HCT116 (cell line): ENCODE measurements around the gene TMEM89. TPM values are rescaled to one million over a fixed set of nuclear protein-coding genes. Genes with fewer than 3 reads are reported as not detected.
A peak's percentile ranks its signal among the peaks of the same experiment; 100 is the strongest.

Experiments
- ATAC-seq: fragments of 200-7000 bp; cut with Tn5 transposase; 2 replicates; pipeline ENCODE4 v1.9.1; 2020; ENCODE audit warnings: mild to moderate bottlenecking, moderate library complexity
- BruUV-seq: library from RNA; stranded (reverse); fragments of 400-500 nt; replicated peaks from 2 replicates; lab custom pipeline; 2021; lab: Mats Ljungman, UMichigan
- CTCF ChIA-PET: fragments of 300-600 bp; sonication (Branson Sonifier 250); formaldehyde crosslinking; loops from one replicate; lab custom pipeline; 2021; ENCODE audit warnings: antibody characterized with exemption; lab: Charles Lee
- POLR2A ChIA-PET: fragments of 300-600, 350-600 bp; sonication (Branson Sonifier 250); formaldehyde crosslinking; loops from one replicate; lab custom pipeline; 2021; ENCODE audit warnings: antibody characterized with exemption; lab: Charles Lee
- RAD21 ChIA-PET, 2 experiments: fragments of 300-600 bp; sonication (Branson Sonifier 250); formaldehyde crosslinking; loops; one replicate each; lab custom pipeline; 2023; ENCODE audit warnings: low total read pairs in 2 of 2; ENCODE audit not compliant: uncharacterized antibody in 2 of 2, unreplicated experiment in 2 of 2, low non-redundant PET in 1 of 2; lab: Charles Lee
- DNase-seq: peaks from one replicate; pipeline ENCODE4 v3.0.0-alpha.2; 2010; ENCODE audit warnings: low read depth, low spot score
- H2AFZ ChIP-seq: fragments of 200-600 bp; shearing (Covaris generic), sonication (generic); 2 replicates; pipeline ENCODE4 v1.6.1; 2017; ENCODE audit warnings: low read depth, mixed run types, mixed read lengths, antibody characterized with exemption, low read length; ENCODE audit not compliant: poor library complexity, severe bottlenecking
- H3K27ac ChIP-seq: 2 replicates; pipeline ENCODE4 v1.5.1; 2012; ENCODE audit warnings: low read depth, low read length
- H3K27me3 ChIP-seq: fragments of 200-600 bp; sonication (generic); 2 replicates; pipeline ENCODE4 v1.6.1; 2016; ENCODE audit warnings: mixed run types, low read length, mixed read lengths; ENCODE audit not compliant: insufficient read depth
- H3K36me3 ChIP-seq, 2 experiments: fragments of 200-500 bp in 1 of 2; fragments of 200-600 bp in 1 of 2; sonication (Bioruptor generic) in 1 of 2; sonication (generic) in 1 of 2; 2 replicates each; pipeline versions ENCODE4 v1.5.1 to v1.6.1; 2014 to 2016; ENCODE audit warnings: low read length in 2 of 2, inconsistent platforms in 1 of 2, mixed read lengths in 1 of 2, mixed run types in 1 of 2; ENCODE audit not compliant: insufficient read depth in 2 of 2, control insufficient read depth in 1 of 2
- H3K4me1 ChIP-seq, 2 experiments: fragments of 200-600 bp in 1 of 2; sonication (generic) in 1 of 2; 2 replicates each; pipeline versions ENCODE4 v1.5.1 to v1.6.1; 2012 to 2017; ENCODE audit warnings: low read length in 2 of 2, inconsistent platforms in 1 of 2, mild to moderate bottlenecking in 1 of 2, mixed read lengths in 1 of 2, mixed run types in 1 of 2, moderate library complexity in 1 of 2; ENCODE audit not compliant: insufficient read depth in 2 of 2, control insufficient read depth in 1 of 2
- H3K4me2 ChIP-seq: fragments of 200-600 bp; sonication (generic); 2 replicates; pipeline ENCODE4 v1.6.1; 2017; ENCODE audit warnings: mixed run types, low read length, mixed read lengths
- H3K4me3 ChIP-seq, 2 experiments: fragments of 200-600 bp in 1 of 2; sonication (generic) in 1 of 2; replicated peaks in 1 of 2; 2 replicates each; pipeline ENCODE4 v1.5.1; 2011 to 2016; ENCODE audit warnings: low read length in 2 of 2, control low read depth in 1 of 2, low read depth in 1 of 2, mild to moderate bottlenecking in 1 of 2, mixed read lengths in 1 of 2, mixed run types in 1 of 2
- H3K79me2 ChIP-seq: fragments of 200-600 bp; sonication (generic); 2 replicates; pipeline ENCODE4 v1.6.1; 2017; ENCODE audit warnings: mild to moderate bottlenecking, mixed run types, low read length, moderate library complexity, mixed read lengths; ENCODE audit not compliant: insufficient read depth
- H3K9ac ChIP-seq: fragments of 200-600 bp; sonication (generic); 2 replicates; pipeline ENCODE4 v1.6.1; 2016; ENCODE audit warnings: low read length, mixed read lengths
- H3K9me2 ChIP-seq: fragments of 200-600 bp; sonication (generic), shearing (Covaris generic); 2 replicates; pipeline ENCODE4 v1.6.1; 2017; ENCODE audit warnings: mixed run types, mild to moderate bottlenecking, moderate library complexity; ENCODE audit not compliant: insufficient read depth
- H3K9me3 ChIP-seq, 2 experiments: fragments of 200-500 bp in 1 of 2; fragments of 200-600 bp in 1 of 2; sonication (Bioruptor generic) in 1 of 2; sonication (generic) in 1 of 2; 2 replicates each; pipeline ENCODE4 v1.6.1; 2014 to 2017; ENCODE audit warnings: low read length in 2 of 2, mixed read lengths in 2 of 2, inconsistent platforms in 1 of 2, low read depth in 1 of 2, mild to moderate bottlenecking in 1 of 2, mixed run types in 1 of 2, moderate library complexity in 1 of 2; ENCODE audit not compliant: control insufficient read depth in 1 of 2, insufficient read depth in 1 of 2
- H4K20me1 ChIP-seq: fragments of 200-600 bp; sonication (generic), shearing (Covaris generic); 2 replicates; pipeline ENCODE4 v1.6.1; 2017; ENCODE audit warnings: mixed run types, mild to moderate bottlenecking, moderate library complexity; ENCODE audit not compliant: insufficient read depth
- CEBPB ChIP-seq: IDR thresholded peaks from 2 replicates; pipeline ENCODE4 v1.6.1; 2012; ENCODE audit warnings: low read depth
- ELF1 ChIP-seq: IDR thresholded peaks from 2 replicates; pipeline ENCODE4 v1.6.1; 2012; ENCODE audit warnings: low read depth, borderline replicate concordance
- EZH2 ChIP-seq: fragments of 200-600 bp; sonication (generic); IDR thresholded peaks from 2 replicates; pipeline ENCODE4 v1.6.1; 2017; ENCODE audit warnings: antibody characterized with exemption, mixed run types
- EZH2phosphoT487 ChIP-seq: fragments of 200-600 bp; IDR thresholded peaks from 2 replicates; pipeline ENCODE4 v1.6.1; 2018; ENCODE audit warnings: antibody characterized with exemption, borderline replicate concordance
- JUND ChIP-seq: IDR thresholded peaks from 2 replicates; pipeline ENCODE4 v1.6.1; 2012
- POLR2A ChIP-seq: IDR thresholded peaks from 2 replicates; pipeline ENCODE4 v1.7.0; 2011; ENCODE audit warnings: borderline replicate concordance; ENCODE audit not compliant: insufficient read depth, insufficient read length; ENCODE audit errors: extremely low read depth
- POLR2AphosphoS5 ChIP-seq: IDR thresholded peaks from 2 replicates; pipeline ENCODE4 v1.6.1; 2011; ENCODE audit warnings: mild to moderate bottlenecking, low read depth, low read length, moderate library complexity
- TCF7L2 ChIP-seq: IDR thresholded peaks from 2 replicates; pipeline ENCODE4 v1.7.0; 2011; ENCODE audit warnings: borderline replicate concordance, inconsistent platforms; ENCODE audit not compliant: insufficient read depth, insufficient read length; ENCODE audit errors: extremely low read depth
- YY1 ChIP-seq: IDR thresholded peaks from 2 replicates; pipeline ENCODE4 v1.6.1; 2011; ENCODE audit warnings: low read length, low read depth, moderate library complexity, mild to moderate bottlenecking; ENCODE audit not compliant: insufficient replicate concordance; ENCODE audit errors: extremely low read depth
- ZBTB33 ChIP-seq: IDR thresholded peaks from 2 replicates; pipeline ENCODE4 v1.6.1; 2011; ENCODE audit warnings: mild to moderate bottlenecking, low read length, moderate library complexity; ENCODE audit not compliant: insufficient replicate concordance; ENCODE audit errors: extremely low read depth
- intact Hi-C: fragments of 100-400 bp; cut with micrococcal nuclease; formaldehyde crosslinking; loops from 2 replicates; pipeline ENCODE4 v1.10.0; 2022
- total RNA-seq: library from RNA; stranded (reverse); gene quantifications from one replicate; pipeline ENCODE4 v1.2.1, GENCODE V29; 2021; ENCODE audit not compliant: unreplicated experiment
- TF ChIP-seq, protein P1 (sequence below), 3 experiments: fragments of 200-600 bp in 1 of 3; sonication (generic) in 1 of 3; IDR thresholded peaks in 2 of 3; conservative IDR thresholded peaks in 1 of 3; 2 replicates each; pipeline ENCODE4 v1.5.1; 2012 to 2017; ENCODE audit warnings: low read depth in 2 of 3, low read length in 2 of 3, antibody characterized with exemption in 1 of 3, borderline replicate concordance in 1 of 3, control low read depth in 1 of 3, mild to moderate bottlenecking in 1 of 3, mixed read lengths in 1 of 3, mixed run types in 1 of 3, moderate library complexity in 1 of 3; ENCODE audit not compliant: insufficient read depth in 1 of 3
- TF ChIP-seq, protein P2 (sequence below): IDR thresholded peaks from 2 replicates; pipeline ENCODE4 v1.6.1; 2012

The TMEM89 gene
- total RNA-seq, 1 experiment from 2014 or later = 0.49 TPM

- TF ChIP-seq ZBTB33 (no peak), EZH2 (no peak)
- TF ChIP-seq, all 23 proteins: peak for 6
Observed at GRCh38 chr3:48663489-48664312, 42.1 kb upstream of the TMEM89 start (continued).

- H3K4me3 ChIP-seq = peak within 1 kb of the TSS; percentile 55 to 56
- ChIA-PET RAD21 (interaction anchor here in 1 of 2 experiments (1.6 kb wide), 1 partner anchor 27 kb away, joined by 4 read pairs; the partner anchor contains the start of gene SLC26A6), POLR2A (interaction anchor here (0.7 to 2.6 kb wide), 6 partner anchors 16 to 358 kb away, joined by 3 to 15 read pairs (median 3); partner anchors contain the start of genes NCKIPSD and SLC26A6), CTCF (interaction anchor here (1.0 to 2.2 kb wide), 6 partner anchors 13 to 105 kb away, joined by 3 to 12 read pairs (median 4); partner anchors contain the start of genes NCKIPSD and SLC26A6)
- no peaks in the 10 kb centered on the region for H4K20me1 ChIP-seq
- no peaks in the 10 kb centered on the region for H3K27me3 ChIP-seq
- intact Hi-C loops = loop anchor here (10.0 kb wide), 1 partner anchor 108 kb away; the partner anchor contains the start of gene PFKFB4
- no peaks in the 10 kb centered on the region for H3K79me2 ChIP-seq
- no peaks in the 10 kb centered on the region for H3K36me3 ChIP-seq
- DNase-seq (peak; percentile 75), ATAC-seq (peak; percentile 31)
- H3K4me2 ChIP-seq = peak within 1 kb of the TSS; percentile 76
- peak within 1 kb of the TSS; percentile 77 for H3K27ac ChIP-seq
- H3K4me1 ChIP-seq = peaks cover 8 to 20% of the 10 kb centered on the region in 2 experiments
- no peak within 1 kb of the TSS for H2AFZ ChIP-seq
- peak within 1 kb of the TSS; percentile 75 for H3K9ac ChIP-seq
- TSS peak; percentile 90 for BruUV-seq
- no peak for TF ChIP-seq POLR2A
- peak; percentile 38 for TF ChIP-seq TCF7L2
- no peak for TF ChIP-seq CEBPB
- TF ChIP-seq JUND = no peak
- TF ChIP-seq EZH2phosphoT487 = no peak
- TF ChIP-seq, protein P1, sequence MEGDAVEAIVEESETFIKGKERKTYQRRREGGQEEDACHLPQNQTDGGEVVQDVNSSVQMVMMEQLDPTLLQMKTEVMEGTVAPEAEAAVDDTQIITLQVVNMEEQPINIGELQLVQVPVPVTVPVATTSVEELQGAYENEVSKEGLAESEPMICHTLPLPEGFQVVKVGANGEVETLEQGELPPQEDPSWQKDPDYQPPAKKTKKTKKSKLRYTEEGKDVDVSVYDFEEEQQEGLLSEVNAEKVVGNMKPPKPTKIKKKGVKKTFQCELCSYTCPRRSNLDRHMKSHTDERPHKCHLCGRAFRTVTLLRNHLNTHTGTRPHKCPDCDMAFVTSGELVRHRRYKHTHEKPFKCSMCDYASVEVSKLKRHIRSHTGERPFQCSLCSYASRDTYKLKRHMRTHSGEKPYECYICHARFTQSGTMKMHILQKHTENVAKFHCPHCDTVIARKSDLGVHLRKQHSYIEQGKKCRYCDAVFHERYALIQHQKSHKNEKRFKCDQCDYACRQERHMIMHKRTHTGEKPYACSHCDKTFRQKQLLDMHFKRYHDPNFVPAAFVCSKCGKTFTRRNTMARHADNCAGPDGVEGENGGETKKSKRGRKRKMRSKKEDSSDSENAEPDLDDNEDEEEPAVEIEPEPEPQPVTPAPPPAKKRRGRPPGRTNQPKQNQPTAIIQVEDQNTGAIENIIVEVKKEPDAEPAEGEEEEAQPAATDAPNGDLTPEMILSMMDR (IDR thresholded peaks at IDR 0.05 in 2 of 3, conservative IDR thresholded peaks at IDR 0.05 in 1 of 3; ENCODE audit: borderline replicate concordance in 1 of 3, insufficient read depth in 1 of 3, low read depth in 2 of 3, low read length in 2 of 3) = no peak
- no peak for TF ChIP-seq ZBTB33
- peak; percentile 94 for TF ChIP-seq YY1
- no peak for TF ChIP-seq ELF1
- peak; percentile 64 for TF ChIP-seq POLR2AphosphoS5
- TF ChIP-seq, protein P2, sequence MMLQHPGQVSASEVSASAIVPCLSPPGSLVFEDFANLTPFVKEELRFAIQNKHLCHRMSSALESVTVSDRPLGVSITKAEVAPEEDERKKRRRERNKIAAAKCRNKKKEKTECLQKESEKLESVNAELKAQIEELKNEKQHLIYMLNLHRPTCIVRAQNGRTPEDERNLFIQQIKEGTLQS = no peak
- H3K9me3 ChIP-seq = peaks cover 0 to 6% of the 10 kb centered on the region in 2 experiments; a peak in 1 of 4 replicates
- no peaks in the 10 kb centered on the region for H3K9me2 ChIP-seq
Observed at GRCh38 chr3:48662753-48663488, 41.4 kb upstream of the TMEM89 start, which contains the start of gene CELSR3. TSS of gene CELSR3 (minus strand) at chr3:48662886. CDS start at chr3:48662634, 252 bp downstream.
